Activated naive CD4-positive, alpha-beta T cell treated with anti-CD3 and anti-CD28 coated beads, Interleukin-2, amount 10 ng/mL, durations not matched to agents 5 hours and 36 hours (primary cell): ENCODE data around the gene PRAMEF18. TPM values are rescaled to one million over a fixed set of nuclear protein-coding genes. Genes with fewer than 3 reads are reported as not detected.

ENCODE experiments used
- total RNA-seq, 2 experiments: library from RNA; stranded (reverse); gene quantifications; one replicate each; pipeline ENCODE4 v1.2.3, GENCODE V29; 2021

Gene PRAMEF18
- not detected for total RNA-seq

DNA sequence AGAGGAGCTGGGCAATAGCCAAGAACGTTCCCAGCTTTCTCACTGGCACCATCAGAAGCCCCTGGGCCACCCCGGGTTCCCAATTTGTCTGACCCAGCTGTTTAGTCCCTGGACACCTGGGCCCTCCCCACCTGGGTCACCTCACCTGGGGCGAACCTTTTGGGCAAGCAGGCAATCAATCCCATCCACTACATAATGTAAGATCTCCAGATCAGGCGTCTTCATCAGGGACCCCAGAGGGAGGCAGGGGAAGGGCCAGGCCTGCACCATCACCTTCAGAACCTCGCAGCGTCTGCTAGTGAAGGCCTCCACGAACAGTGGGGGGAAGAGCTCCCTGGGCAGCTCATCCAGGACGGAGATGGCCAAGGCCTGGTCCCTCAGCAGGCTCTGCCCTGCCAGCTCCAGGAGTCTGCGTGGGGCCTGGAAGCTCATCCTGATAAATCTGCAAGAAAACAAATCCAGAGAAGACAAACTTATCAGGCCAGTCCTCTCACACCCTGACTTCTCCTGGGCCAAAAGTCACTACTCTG lies at the start of gene PRAMEF18:
PRAMEF18 (minus strand) TSS at position 480 of the 530 bp plus-strand sequence; CDS start at position 432, 48 bp downstream.

DNA sequence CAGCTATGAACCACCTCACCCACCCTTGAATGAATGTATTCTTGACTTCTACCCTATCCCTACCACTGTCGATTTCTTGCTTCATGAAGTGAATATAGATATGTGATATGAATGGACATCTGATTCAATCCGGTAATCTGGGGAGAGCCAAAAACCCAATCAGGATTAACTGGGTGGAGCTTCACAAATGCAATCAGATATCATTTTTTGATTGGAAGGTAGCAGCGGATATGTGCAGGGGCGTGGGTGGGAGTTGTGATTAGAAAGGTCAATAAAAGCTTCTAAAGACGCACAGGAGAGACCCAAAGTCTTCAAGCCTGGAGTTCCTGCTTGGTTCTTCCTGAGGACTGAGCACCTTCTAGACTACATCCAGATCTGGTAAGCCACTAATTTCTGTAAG lies 27.9 kb upstream of the PRAMEF18 start, which contains the start of gene PRAMEF5:
PRAMEF5 (plus strand) TSS at position 301 of the 400 bp plus-strand sequence. CDS start 5,071 bp downstream, outside the sequence.

DNA sequence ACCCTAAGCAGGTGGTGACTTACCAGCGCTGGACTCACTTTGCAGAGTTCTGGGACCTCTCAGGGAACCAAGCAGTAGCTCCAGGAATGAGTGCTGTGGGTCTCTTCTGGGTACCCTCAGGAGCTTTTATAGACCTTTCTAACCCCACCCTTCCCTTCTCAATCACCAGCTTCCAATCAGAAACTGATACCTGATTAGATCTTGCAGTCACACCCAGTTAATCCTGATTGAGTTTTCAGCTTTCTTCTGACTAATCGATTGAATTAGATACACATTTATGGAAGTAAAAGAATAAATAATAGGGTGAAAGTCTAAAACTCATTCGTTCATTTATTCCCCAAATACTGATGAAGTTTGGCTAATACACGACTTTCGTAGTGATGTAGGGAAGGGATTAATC lies 24.6 kb downstream of the PRAMEF18 start, which contains the start of gene PRAMEF13:
PRAMEF13 (minus strand) TSS at position 101 of the 400 bp plus-strand sequence. CDS start 1,820 bp downstream, outside the sequence.

Other genes starting within 250 kb of the PRAMEF18 start
- gene PRAMEF27, start 169.6 kb downstream of the PRAMEF18 start, total RNA-seq, result not detected
- gene HNRNPCL3, start 165.4 kb downstream of the PRAMEF18 start, total RNA-seq, result not detected
- gene PRAMEF25, start 155.4 kb downstream of the PRAMEF18 start, total RNA-seq, result not detected
- not detected for gene HNRNPCL2, start 109.3 kb downstream of the PRAMEF18 start, total RNA-seq
- not detected for gene PRAMEF26, start 70.1 kb downstream of the PRAMEF18 start, total RNA-seq
- not detected for gene HNRNPCL4, start 60.5 kb downstream of the PRAMEF18 start, total RNA-seq
- gene PRAMEF9, start 54.3 kb downstream of the PRAMEF18 start, total RNA-seq, result not detected
- gene PRAMEF13, start 24.7 kb downstream of the PRAMEF18 start, total RNA-seq, result not detected
- gene PRAMEF5, start 28.0 kb upstream of the PRAMEF18 start, total RNA-seq, result not detected
- gene PRAMEF8, start 59.0 kb upstream of the PRAMEF18 start, total RNA-seq, result not detected
- gene PRAMEF33, start 77.4 kb upstream of the PRAMEF18 start, total RNA-seq, result not detected
- not detected for gene PRAMEF15, start 89.4 kb upstream of the PRAMEF18 start, total RNA-seq
- gene PRAMEF14, start 121.0 kb upstream of the PRAMEF18 start, total RNA-seq, result not detected
- not detected for gene PRAMEF19, start 145.8 kb upstream of the PRAMEF18 start, total RNA-seq
- not detected for gene PRAMEF17, start 163.5 kb upstream of the PRAMEF18 start, total RNA-seq
- not detected for gene PRAMEF20, start 184.3 kb upstream of the PRAMEF18 start, total RNA-seq